ENCODE results near the gene OPCML.

DNA sequence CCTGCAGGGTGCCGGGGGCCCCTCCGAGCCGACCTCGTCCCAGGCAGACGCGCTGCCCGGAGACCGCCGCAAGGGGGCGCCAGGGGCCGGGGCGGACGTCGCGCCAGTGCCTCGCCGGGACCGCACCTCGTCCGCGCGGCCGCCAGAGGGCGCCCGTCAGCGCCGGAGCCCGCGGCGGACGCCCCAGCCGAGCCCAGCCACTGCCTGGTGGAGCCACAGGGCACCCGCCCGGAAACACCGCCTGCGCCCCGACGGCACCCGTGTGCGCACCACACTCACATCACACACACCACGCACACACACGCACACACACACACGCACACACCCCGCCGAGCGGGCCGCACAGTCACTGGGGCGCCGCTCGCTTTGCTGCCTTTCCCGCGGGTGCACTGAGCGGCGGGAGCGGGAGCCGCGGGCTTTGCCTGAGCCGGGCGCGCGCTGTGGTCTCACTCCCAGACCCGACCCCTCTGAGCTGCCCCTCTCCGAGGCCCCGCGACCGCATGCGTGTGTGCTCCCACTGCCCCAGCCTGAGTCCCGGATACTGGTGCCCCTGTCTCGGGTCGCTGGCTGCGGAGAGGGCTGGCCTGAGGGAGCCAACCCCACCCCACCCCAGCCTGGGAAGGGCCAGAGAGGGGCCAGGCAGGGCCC lies 449.3 kb downstream of the OPCML start:
- TF ChIP-seq CTCF (IDR thresholded peaks at IDR 0.05; ENCODE audit: poor library complexity, severe bottlenecking) (peak; percentile 99), TAF1 (IDR thresholded peaks at IDR 0.05; ENCODE audit: low read depth) (no peak), POLR2AphosphoS5 (IDR thresholded peaks at IDR 0.05) (peak; percentile 8), EP300 (conservative IDR thresholded peaks at IDR 0.05; ENCODE audit: poor library complexity, severe bottlenecking) (peak; percentile 52), RAD21 (conservative IDR thresholded peaks at IDR 0.05) (peak; percentile 92)
